GM12878 (cell line): ENCODE results near the gene WDR93. TPM values are rescaled to one million over a fixed set of nuclear protein-coding genes. Genes with fewer than 3 reads are reported as not detected.

Experiments used
- BHLHE40 ChIP-seq, 2 experiments: fragments of 450-650 bp in 1 of 2; IDR thresholded peaks; 2 replicates each; pipeline ENCODE4 v1.6.1; 2011 to 2017; ENCODE audit warnings: low read depth in 2 of 2, borderline replicate concordance in 1 of 2, improper control_type of control experiment in 1 of 2, low read length in 1 of 2, mild to moderate bottlenecking in 1 of 2
- BMI1 ChIP-seq: fragments of 450-650 bp; IDR thresholded peaks from 2 replicates; pipeline ENCODE4 v1.6.1; 2016; ENCODE audit warnings: mild to moderate bottlenecking, moderate library complexity, borderline replicate concordance
- CTCF ChIP-seq, 3 experiments: IDR thresholded peaks in 2 of 3; conservative IDR thresholded peaks in 1 of 3; 2 replicates each; pipeline ENCODE4 v1.5.1; 2011; ENCODE audit warnings: low read depth in 3 of 3, low read length in 3 of 3, mild to moderate bottlenecking in 3 of 3, control low read depth in 2 of 3, moderate library complexity in 2 of 3, inconsistent platforms in 1 of 3, mixed read lengths in 1 of 3; ENCODE audit not compliant: control insufficient read depth in 2 of 3, insufficient read depth in 1 of 3; ENCODE audit errors: extremely low read depth in 1 of 3
- DPF2 ChIP-seq: fragments of 450-650 bp; IDR thresholded peaks from 2 replicates; pipeline ENCODE4 v1.6.1; 2017; ENCODE audit warnings: mild to moderate bottlenecking
- E2F8 ChIP-seq: fragments of 450-650 bp; IDR thresholded peaks from 2 replicates; pipeline ENCODE4 v1.6.1; 2018; ENCODE audit warnings: mild to moderate bottlenecking, low read depth, moderate library complexity; ENCODE audit not compliant: partially characterized antibody
- EZH2 ChIP-seq: IDR thresholded peaks from 2 replicates; pipeline ENCODE4 v1.6.1; 2012; ENCODE audit warnings: low read depth, mild to moderate bottlenecking, control low read depth, inconsistent platforms, low read length, borderline replicate concordance; ENCODE audit not compliant: control insufficient read depth
- GATAD2B ChIP-seq: fragments of 450-650 bp; conservative IDR thresholded peaks from 2 replicates; pipeline ENCODE4 v1.6.1; 2017; ENCODE audit warnings: low read depth, mild to moderate bottlenecking, moderate library complexity
- IKZF1 ChIP-seq: fragments of 450-650 bp; conservative IDR thresholded peaks from 2 replicates; pipeline ENCODE4 v1.6.1; 2017; ENCODE audit warnings: antibody characterized with exemption, mild to moderate bottlenecking
- LARP7 ChIP-seq: fragments of 450-650 bp; IDR thresholded peaks from 2 replicates; pipeline ENCODE4 v1.6.1; 2017; ENCODE audit warnings: mild to moderate bottlenecking
- MYC ChIP-seq: IDR thresholded peaks from 2 replicates; pipeline ENCODE4 v1.6.1; 2011; ENCODE audit warnings: mild to moderate bottlenecking, low read length, moderate library complexity, inconsistent platforms; ENCODE audit not compliant: insufficient read depth, insufficient replicate concordance, insufficient read length, severe bottlenecking
- NBN ChIP-seq: fragments of 450-650 bp; IDR thresholded peaks from 2 replicates; pipeline ENCODE4 v1.6.1; 2016
- NR2C1 ChIP-seq: fragments of 450-650 bp; IDR thresholded peaks from 2 replicates; pipeline ENCODE4 v1.6.1; 2017; ENCODE audit warnings: antibody characterized with exemption, mild to moderate bottlenecking, moderate library complexity
- NRF1 ChIP-seq: conservative IDR thresholded peaks from 2 replicates; pipeline ENCODE4 v1.6.1; 2011; ENCODE audit warnings: mild to moderate bottlenecking, low read depth, low read length, improper control_type of control experiment
- PKNOX1 ChIP-seq: fragments of 450-650 bp; IDR thresholded peaks from 2 replicates; pipeline ENCODE4 v1.6.1; 2016; ENCODE audit warnings: mild to moderate bottlenecking
- RB1 ChIP-seq: fragments of 450-650 bp; formaldehyde crosslinking; IDR thresholded peaks from 2 replicates; pipeline ENCODE4 v1.6.1; 2017; ENCODE audit warnings: mild to moderate bottlenecking, borderline replicate concordance
- ZBTB40 ChIP-seq: fragments of 450-650 bp; IDR thresholded peaks from 2 replicates; pipeline ENCODE4 v1.6.1; 2016; ENCODE audit warnings: mild to moderate bottlenecking, moderate library complexity, borderline replicate concordance
- ZNF217 ChIP-seq: fragments of 450-650 bp; IDR thresholded peaks from 2 replicates; pipeline ENCODE4 v1.6.1; 2017; ENCODE audit warnings: antibody characterized with exemption, mild to moderate bottlenecking
- polyA plus RNA-seq, 11 experiments: library from polyadenylated mRNA; depleted of rRNA in 4 of 11; unstranded in 6 of 11; stranded (reverse) in 5 of 11; fragments of >200 nt; fragmentation: Nextera tagmentation in 4 of 11; fragmentation: Illumina TruSeq in 1 of 11; extraction: Ambion mirVana in 4 of 11; extraction: Trizol in 1 of 11; gene quantifications; 1 replicate in 1 of 11; 2 replicates in 10 of 11; pipeline versions ENCODE4 v1.2.1 to v1.2.3, GENCODE V29; 2011 to 2016; ENCODE audit warnings: inconsistent platforms in 2 of 11, missing spikeins in 2 of 11, low read depth in 1 of 11
- total RNA-seq, 4 experiments: library from RNA; depleted of rRNA in 3 of 4; stranded (reverse); fragments of >200 nt in 3 of 4; fragmentation: Illumina TruSeq in 1 of 4; extraction: Trizol in 1 of 4; gene quantifications; 2 replicates each; pipeline versions ENCODE4 v1.2.1 to v1.2.3, GENCODE V29; 2013 to 2021

WDR93 gene
- total and polyA plus RNA-seq, 10 of the 15 experiments (the other 5 are each of a cell fraction or from before 2014, with no cell fraction given): not detected

GRCh38 chr15:89690276-89691218, at the start of gene WDR93, which contains the start of gene PEX11A (continued):
- TF ChIP-seq NR2C1 (no peak), IKZF1 (peak; percentile 51; the same call in 1 of the 2 replicates), MYC (no peak), E2F8 (no peak), RB1 (peak; percentile 45; the same call in 1 of the 2 replicates), ZNF217 (no peak), NRF1 (no peak), EZH2 (no peak), LARP7 (peak; percentile 69; the same call in 1 of the 2 replicates), GATAD2B (peak; percentile 79), BMI1 (peak; percentile 86; the same call in 1 of the 2 replicates), PKNOX1 (0 out of 2 replicates have a peak, but pooled peaks have one; percentile 38), DPF2 (peak; percentile 21; the same call in 1 of the 2 replicates), CTCF (IDR thresholded peaks at IDR 0.05 in 2 of 3, conservative IDR thresholded peaks at IDR 0.05 in 1 of 3; ENCODE audit: control insufficient read depth in 2 of 3, extremely low read depth in 1 of 3, insufficient read depth in 1 of 3, low read depth in 3 of 3, low read length in 3 of 3) (no peak), BHLHE40 (IDR thresholded peaks at IDR 0.05; ENCODE audit: borderline replicate concordance in 1 of 2, low read depth in 2 of 2, low read length in 1 of 2) (peak in 1 of 2 experiments; percentile 75; a peak in 2 of 4 replicates), ZBTB40 (peak; percentile 92), NBN (peak; percentile 47; the same call in 1 of the 2 replicates)
